HEK293 (cell line): ENCODE measurements around the gene RWDD4.

ENCODE experiments used
- CTCF ChIA-PET: fragments of 350-600 bp; formaldehyde crosslinking; extraction: SDS; loops from one replicate; lab custom pipeline; 2021; ENCODE audit warnings: antibody characterized with exemption; lab: Yijun Ruan, JAX
- POLR2A ChIA-PET: fragments of 300-600 bp; formaldehyde crosslinking; extraction: SDS; loops from one replicate; lab custom pipeline; 2020; ENCODE audit warnings: antibody characterized with exemption, inconsistent platforms; lab: Yijun Ruan, JAX
- H3K27ac ChIP-seq: fragments of 200-500 bp; sonication (Bioruptor generic); 2 replicates; pipeline ENCODE4 v1.5.1; 2014; ENCODE audit warnings: low read depth, low read length, control low read depth, inconsistent platforms; ENCODE audit errors: extremely low read depth
- H3K36me3 ChIP-seq, 2 experiments: fragments of 200-500 bp in 1 of 2; sonication (Bioruptor generic) in 1 of 2; 1 replicate in 1 of 2; 2 replicates in 1 of 2; pipeline ENCODE4 v1.5.1; 2014 to 2017; ENCODE audit warnings: inconsistent platforms in 2 of 2, low read length in 2 of 2; ENCODE audit not compliant: control insufficient read depth in 2 of 2, insufficient read depth in 1 of 2
- H3K4me1 ChIP-seq: fragments of 200-500 bp; sonication (Bioruptor generic); 2 replicates; pipeline ENCODE4 v1.5.1; 2014; ENCODE audit warnings: mild to moderate bottlenecking, low read length, inconsistent platforms; ENCODE audit not compliant: control insufficient read depth, insufficient read depth
- H3K4me3 ChIP-seq: 2 replicates; pipeline ENCODE4 v1.5.1; 2011; ENCODE audit warnings: low read depth, mild to moderate bottlenecking, control low read depth, low read length, moderate library complexity
- H3K9me3 ChIP-seq: fragments of 200-500 bp; sonication (Bioruptor generic); 2 replicates; pipeline ENCODE4 v1.5.1; 2014; ENCODE audit warnings: low read depth, low read length, inconsistent platforms; ENCODE audit not compliant: control insufficient read depth, insufficient read depth
- EGR2 ChIP-seq: fragments of 450-650 bp; formaldehyde crosslinking; IDR thresholded peaks from 2 replicates; pipeline ENCODE4 v1.5.1; 2016; ENCODE audit warnings: low read depth, missing biosample characterization, missing genetic modification characterization
- GLIS2 ChIP-seq: fragments of 450-650 bp; formaldehyde crosslinking; IDR thresholded peaks from 2 replicates; pipeline ENCODE4 v1.5.1; 2016; ENCODE audit warnings: missing biosample characterization, missing genetic modification characterization
- HOXA7 ChIP-seq: sonication (generic); formaldehyde crosslinking; IDR thresholded peaks from 2 replicates; pipeline ENCODE4 v1.8.1; 2022; ENCODE audit warnings: missing genetic modification reagents, borderline replicate concordance
- PATZ1 ChIP-seq: fragments of 450-650 bp; formaldehyde crosslinking; IDR thresholded peaks from 2 replicates; pipeline ENCODE4 v1.5.1; 2016; ENCODE audit warnings: missing biosample characterization, missing genetic modification characterization
- SETDB1 ChIP-seq: IDR thresholded peaks from one replicate; pipeline ENCODE4 v1.6.1; 2017; ENCODE audit warnings: mild to moderate bottlenecking, low read length, moderate library complexity, mixed read lengths; ENCODE audit not compliant: insufficient read length
- TRIM28 ChIP-seq: IDR thresholded peaks from 2 replicates; pipeline ENCODE4 v1.6.1; 2011; ENCODE audit warnings: low read length, control low read depth, borderline replicate concordance
- YY1 ChIP-seq: fragments of 450-650 bp; formaldehyde crosslinking; IDR thresholded peaks from 2 replicates; pipeline ENCODE4 v1.5.1; 2018; ENCODE audit warnings: missing biosample characterization, missing genetic modification characterization
- ZBTB1 ChIP-seq: fragments of 450-650 bp; formaldehyde crosslinking; IDR thresholded peaks from 2 replicates; pipeline ENCODE4 v1.5.1; 2016; ENCODE audit warnings: missing biosample characterization, missing genetic modification characterization
- ZBTB17 ChIP-seq: fragments of 450-650 bp; formaldehyde crosslinking; IDR thresholded peaks from 2 replicates; pipeline ENCODE4 v1.5.1; 2016; ENCODE audit warnings: missing biosample characterization, missing genetic modification characterization
- ZFHX2 ChIP-seq: fragments of 450-650 bp; formaldehyde crosslinking; conservative IDR thresholded peaks from 2 replicates; pipeline ENCODE4 v1.5.1; 2016; ENCODE audit warnings: missing biosample characterization, missing genetic modification characterization
- ZNF114 ChIP-seq: fragments of 450-650 bp; formaldehyde crosslinking; IDR thresholded peaks from 2 replicates; pipeline ENCODE4 v1.5.0; 2017; ENCODE audit warnings: missing biosample characterization, missing genetic modification characterization
- ZNF174 ChIP-seq: fragments of 450-650 bp; formaldehyde crosslinking; IDR thresholded peaks from 2 replicates; pipeline ENCODE4 v1.5.0; 2017; ENCODE audit warnings: missing biosample characterization, mild to moderate bottlenecking, missing genetic modification characterization
- ZNF280D ChIP-seq: fragments of 450-650 bp; formaldehyde crosslinking; IDR thresholded peaks from 2 replicates; pipeline ENCODE4 v1.5.1; 2016; ENCODE audit warnings: missing biosample characterization, missing genetic modification characterization
- ZNF391 ChIP-seq: fragments of 450-650 bp; formaldehyde crosslinking; IDR thresholded peaks from 2 replicates; pipeline ENCODE4 v1.5.1; 2016; ENCODE audit warnings: low read depth, missing biosample characterization, missing genetic modification characterization, borderline replicate concordance
- ZNF394 ChIP-seq: fragments of 450-650 bp; formaldehyde crosslinking; IDR thresholded peaks from 2 replicates; pipeline ENCODE4 v1.5.1; 2016; ENCODE audit warnings: missing biosample characterization, missing genetic modification characterization, mild to moderate bottlenecking, moderate library complexity, borderline replicate concordance
- ZNF416 ChIP-seq: fragments of 450-650 bp; formaldehyde crosslinking; IDR thresholded peaks from 2 replicates; pipeline ENCODE4 v1.5.1; 2016; ENCODE audit warnings: missing biosample characterization, missing genetic modification characterization
- ZNF514 ChIP-seq: fragments of 450-650 bp; formaldehyde crosslinking; IDR thresholded peaks from 2 replicates; pipeline ENCODE4 v1.5.1; 2016; ENCODE audit warnings: missing biosample characterization, missing genetic modification characterization
- ZNF521 ChIP-seq: fragments of 450-650 bp; formaldehyde crosslinking; IDR thresholded peaks from 2 replicates; pipeline ENCODE4 v1.5.1; 2017; ENCODE audit warnings: missing biosample characterization, mild to moderate bottlenecking, missing genetic modification characterization
- ZNF558 ChIP-seq: fragments of 450-650 bp; formaldehyde crosslinking; IDR thresholded peaks from 2 replicates; pipeline ENCODE4 v1.5.1; 2016; ENCODE audit warnings: missing biosample characterization, missing genetic modification characterization
- ZNF560 ChIP-seq: fragments of 450-650 bp; formaldehyde crosslinking; IDR thresholded peaks from 2 replicates; pipeline ENCODE4 v1.5.1; 2017; ENCODE audit warnings: missing biosample characterization, missing genetic modification characterization, borderline replicate concordance
- ZNF654 ChIP-seq: fragments of 450-650 bp; formaldehyde crosslinking; IDR thresholded peaks from 2 replicates; pipeline ENCODE4 v1.5.1; 2016; ENCODE audit warnings: low read depth, missing biosample characterization, missing genetic modification characterization
- ZNF670 ChIP-seq: fragments of 450-650 bp; formaldehyde crosslinking; IDR thresholded peaks from 2 replicates; pipeline ENCODE4 v1.5.1; 2016; ENCODE audit warnings: missing biosample characterization, missing genetic modification characterization, low read depth
- ZNF707 ChIP-seq: fragments of 450-650 bp; formaldehyde crosslinking; IDR thresholded peaks from 2 replicates; pipeline ENCODE4 v1.5.1; 2016; ENCODE audit warnings: missing biosample characterization, missing genetic modification characterization
- ZNF777 ChIP-seq: fragments of 450-650 bp; formaldehyde crosslinking; IDR thresholded peaks from 2 replicates; pipeline ENCODE4 v1.5.1; 2017; ENCODE audit warnings: missing biosample characterization, missing genetic modification characterization, borderline replicate concordance
- ZNF837 ChIP-seq: fragments of 450-650 bp; formaldehyde crosslinking; IDR thresholded peaks from 2 replicates; pipeline ENCODE4 v1.5.1; 2016; ENCODE audit warnings: missing biosample characterization, missing genetic modification characterization
- ZSCAN16 ChIP-seq: fragments of 450-650 bp; formaldehyde crosslinking; IDR thresholded peaks from 2 replicates; pipeline ENCODE4 v1.5.1; 2016; ENCODE audit warnings: missing biosample characterization, missing genetic modification characterization
- ZSCAN23 ChIP-seq: fragments of 450-650 bp; formaldehyde crosslinking; IDR thresholded peaks from 2 replicates; pipeline ENCODE4 v1.5.1; 2016; ENCODE audit warnings: missing biosample characterization, missing genetic modification characterization
- ZSCAN4 ChIP-seq: fragments of 450-650 bp; formaldehyde crosslinking; IDR thresholded peaks from 2 replicates; pipeline ENCODE4 v1.5.1; 2017; ENCODE audit warnings: missing biosample characterization, missing genetic modification characterization

RWDD4 gene

DNA sequence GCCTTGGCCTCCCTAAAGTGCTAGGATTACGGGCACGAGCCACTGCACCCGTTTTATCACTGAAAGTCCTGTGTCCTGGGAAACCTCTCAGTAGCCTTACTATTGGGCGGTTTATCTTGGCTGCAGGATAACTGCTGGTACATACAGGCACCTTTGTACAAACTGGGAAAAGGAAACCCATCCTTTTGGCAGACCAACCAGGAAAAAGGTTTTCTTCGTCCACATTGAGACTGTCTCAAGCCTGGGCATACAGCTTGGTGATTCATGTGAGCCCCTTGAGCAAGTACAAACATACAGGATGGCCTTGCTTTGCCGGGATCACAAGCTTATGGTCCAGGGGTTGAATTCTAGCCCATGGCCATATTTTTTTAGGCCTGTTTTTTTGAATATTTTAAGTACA is 32.8 kb downstream of the RWDD4 start:
- CTCF ChIA-PET: no interaction called here

DNA sequence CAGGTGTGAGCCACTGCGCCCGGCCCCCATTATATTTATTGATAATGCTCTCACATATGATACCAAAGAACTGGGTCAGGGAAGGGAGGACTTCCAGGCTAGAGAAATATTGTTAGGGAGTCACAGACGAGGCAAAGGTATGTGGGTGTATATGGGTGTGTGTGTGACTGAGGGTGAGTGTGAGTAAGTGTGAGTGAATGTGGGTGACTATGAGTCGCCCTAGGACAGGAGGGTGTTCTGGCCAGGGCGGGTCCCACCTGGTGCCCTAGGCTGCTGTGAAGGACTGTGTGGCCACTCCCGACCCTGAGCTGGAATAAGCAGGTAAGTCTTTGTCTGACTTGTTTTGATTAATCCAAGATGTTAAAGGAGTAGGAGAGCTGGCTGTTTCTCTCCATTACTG is 34.4 kb downstream of the RWDD4 start:
- no peaks in the 10 kb centered on the region for H3K36me3 ChIP-seq
- ChIA-PET POLR2A (no interaction called here), CTCF (no interaction called here)
- TF ChIP-seq ZFHX2 (tag by site-specific recombination) (peak; percentile 51; the same call in 1 of the 2 replicates), ZNF416 (no peak), EGR2 (tag by site-specific recombination) (peak; percentile 39; the same call in 1 of the 2 replicates), ZNF654 (no peak)
- no peaks in the 10 kb centered on the region for H3K4me1 ChIP-seq
- H3K9me3 ChIP-seq: no peaks in the 10 kb centered on the region
- H3K27ac ChIP-seq: no peak overlapping the region
- no peak overlapping the region for H3K4me3 ChIP-seq

More for the DNA sequence above, 32.8 kb downstream of the RWDD4 start:
- H3K9me3 ChIP-seq: no peaks in the 10 kb centered on the region
- no peak overlapping the region for H3K4me3 ChIP-seq
- POLR2A ChIA-PET: no interaction called here
- no peaks in the 10 kb centered on the region for H3K4me1 ChIP-seq
- TF ChIP-seq ZNF114 (tag by site-specific recombination) (no peak), ZBTB1 (tag by site-specific recombination) (no peak), ZNF391 (tag by site-specific recombination) (no peak), ZNF394 (tag by site-specific recombination) (no peak), YY1 (tag by site-specific recombination) (no peak), ZNF837 (tag by site-specific recombination) (no peak), ZNF521 (tag by site-specific recombination) (no peak), GLIS2 (tag by site-specific recombination) (no peak), ZSCAN16 (tag by site-specific recombination) (no peak)
- no peak overlapping the region for H3K27ac ChIP-seq
- no peaks in the 10 kb centered on the region for H3K36me3 ChIP-seq

DNA sequence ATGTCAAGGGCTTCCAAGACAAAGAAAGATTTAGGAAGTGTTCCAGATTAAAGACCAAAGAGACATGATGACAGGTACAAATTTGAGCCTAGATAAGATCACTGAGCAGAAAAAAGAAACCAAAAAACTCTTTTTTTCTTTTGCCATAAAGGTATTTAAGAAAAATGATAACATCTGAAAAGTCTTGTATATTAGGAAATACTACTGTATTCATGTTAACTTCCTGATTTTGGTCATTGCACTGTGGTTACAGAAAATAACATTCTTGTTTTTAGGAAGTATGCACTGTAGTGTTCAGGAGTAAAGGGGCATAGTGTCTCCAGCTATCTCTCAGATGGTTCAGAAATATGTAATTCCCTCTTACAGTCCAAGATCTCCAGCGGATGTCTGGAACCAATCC is 37.1 kb downstream of the RWDD4 start:
- CTCF ChIA-PET: no interaction called here
- TF ChIP-seq ZNF514 (tag by site-specific recombination) (no peak), SETDB1 (no peak), ZNF560 (tag by site-specific recombination) (no peak), ZSCAN23 (tag by site-specific recombination) (no peak), ZNF558 (no peak), ZNF670 (tag by site-specific recombination) (no peak), TRIM28 (no peak), ZBTB17 (tag by site-specific recombination) (no peak), ZNF280D (tag by site-specific recombination) (no peak), ZNF777 (tag by site-specific recombination) (no peak), GLIS2 (tag by site-specific recombination) (no peak), ZSCAN4 (tag by site-specific recombination) (no peak), ZNF174 (no peak), ZNF707 (tag by site-specific recombination) (no peak), PATZ1 (tag by site-specific recombination) (no peak), HOXA7 (no peak)

More for the DNA sequence above, 37.1 kb downstream of the RWDD4 start:
- H3K4me1 ChIP-seq: no peaks in the 10 kb centered on the region
- H3K36me3 ChIP-seq: no peaks in the 10 kb centered on the region
- H3K27ac ChIP-seq: no peak overlapping the region
- no peaks in the 10 kb centered on the region for H3K9me3 ChIP-seq
- no peak overlapping the region for H3K4me3 ChIP-seq
- POLR2A ChIA-PET: no interaction called here
